Liver (tissue), 3 donors: ENCODE measurements around the gene INPP5F.

Experiments
- CTCF ChIP-seq: fragments of 150-350 bp; IDR thresholded peaks from 2 replicates; pipeline ENCODE4 v1.5.1; 2017; ENCODE audit warnings: improper control_type of control experiment, low read depth, low read length; ENCODE audit not compliant: missing input control
- MAX ChIP-seq: IDR thresholded peaks from 2 replicates; pipeline ENCODE4 v1.6.1; 2016; ENCODE audit warnings: antibody characterized with exemption
- TAF1 ChIP-seq: conservative IDR thresholded peaks from 2 replicates; pipeline ENCODE4 v1.6.1; 2016; ENCODE audit warnings: antibody characterized with exemption, mild to moderate bottlenecking
- TF ChIP-seq, protein P1 (sequence below): IDR thresholded peaks from 2 replicates; pipeline ENCODE4 v1.6.1; 2016; ENCODE audit warnings: antibody characterized with exemption
- TF ChIP-seq, protein P2 (sequence below): IDR thresholded peaks from 2 replicates; pipeline ENCODE4 v1.6.1; 2016; ENCODE audit warnings: antibody characterized with exemption
- TF ChIP-seq, protein P3 (sequence below): IDR thresholded peaks from 2 replicates; pipeline ENCODE4 v1.6.1; 2016; ENCODE audit warnings: antibody characterized with exemption, mild to moderate bottlenecking
- donor health status: healthy.
- donor health status: healthy.

GRCh38 chr10:119865699-119866240 is 139.9 kb downstream of the INPP5F start:
- TF ChIP-seq TAF1 = no peak
- TF ChIP-seq MAX = no peak
- no peak for TF ChIP-seq CTCF
- TF ChIP-seq, protein P1, sequence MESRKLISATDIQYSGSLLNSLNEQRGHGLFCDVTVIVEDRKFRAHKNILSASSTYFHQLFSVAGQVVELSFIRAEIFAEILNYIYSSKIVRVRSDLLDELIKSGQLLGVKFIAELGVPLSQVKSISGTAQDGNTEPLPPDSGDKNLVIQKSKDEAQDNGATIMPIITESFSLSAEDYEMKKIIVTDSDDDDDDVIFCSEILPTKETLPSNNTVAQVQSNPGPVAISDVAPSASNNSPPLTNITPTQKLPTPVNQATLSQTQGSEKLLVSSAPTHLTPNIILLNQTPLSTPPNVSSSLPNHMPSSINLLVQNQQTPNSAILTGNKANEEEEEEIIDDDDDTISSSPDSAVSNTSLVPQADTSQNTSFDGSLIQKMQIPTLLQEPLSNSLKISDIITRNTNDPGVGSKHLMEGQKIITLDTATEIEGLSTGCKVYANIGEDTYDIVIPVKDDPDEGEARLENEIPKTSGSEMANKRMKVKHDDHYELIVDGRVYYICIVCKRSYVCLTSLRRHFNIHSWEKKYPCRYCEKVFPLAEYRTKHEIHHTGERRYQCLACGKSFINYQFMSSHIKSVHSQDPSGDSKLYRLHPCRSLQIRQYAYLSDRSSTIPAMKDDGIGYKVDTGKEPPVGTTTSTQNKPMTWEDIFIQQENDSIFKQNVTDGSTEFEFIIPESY = no peak
- TF ChIP-seq, protein P2, sequence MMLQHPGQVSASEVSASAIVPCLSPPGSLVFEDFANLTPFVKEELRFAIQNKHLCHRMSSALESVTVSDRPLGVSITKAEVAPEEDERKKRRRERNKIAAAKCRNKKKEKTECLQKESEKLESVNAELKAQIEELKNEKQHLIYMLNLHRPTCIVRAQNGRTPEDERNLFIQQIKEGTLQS = no peak
- TF ChIP-seq, protein P3, sequence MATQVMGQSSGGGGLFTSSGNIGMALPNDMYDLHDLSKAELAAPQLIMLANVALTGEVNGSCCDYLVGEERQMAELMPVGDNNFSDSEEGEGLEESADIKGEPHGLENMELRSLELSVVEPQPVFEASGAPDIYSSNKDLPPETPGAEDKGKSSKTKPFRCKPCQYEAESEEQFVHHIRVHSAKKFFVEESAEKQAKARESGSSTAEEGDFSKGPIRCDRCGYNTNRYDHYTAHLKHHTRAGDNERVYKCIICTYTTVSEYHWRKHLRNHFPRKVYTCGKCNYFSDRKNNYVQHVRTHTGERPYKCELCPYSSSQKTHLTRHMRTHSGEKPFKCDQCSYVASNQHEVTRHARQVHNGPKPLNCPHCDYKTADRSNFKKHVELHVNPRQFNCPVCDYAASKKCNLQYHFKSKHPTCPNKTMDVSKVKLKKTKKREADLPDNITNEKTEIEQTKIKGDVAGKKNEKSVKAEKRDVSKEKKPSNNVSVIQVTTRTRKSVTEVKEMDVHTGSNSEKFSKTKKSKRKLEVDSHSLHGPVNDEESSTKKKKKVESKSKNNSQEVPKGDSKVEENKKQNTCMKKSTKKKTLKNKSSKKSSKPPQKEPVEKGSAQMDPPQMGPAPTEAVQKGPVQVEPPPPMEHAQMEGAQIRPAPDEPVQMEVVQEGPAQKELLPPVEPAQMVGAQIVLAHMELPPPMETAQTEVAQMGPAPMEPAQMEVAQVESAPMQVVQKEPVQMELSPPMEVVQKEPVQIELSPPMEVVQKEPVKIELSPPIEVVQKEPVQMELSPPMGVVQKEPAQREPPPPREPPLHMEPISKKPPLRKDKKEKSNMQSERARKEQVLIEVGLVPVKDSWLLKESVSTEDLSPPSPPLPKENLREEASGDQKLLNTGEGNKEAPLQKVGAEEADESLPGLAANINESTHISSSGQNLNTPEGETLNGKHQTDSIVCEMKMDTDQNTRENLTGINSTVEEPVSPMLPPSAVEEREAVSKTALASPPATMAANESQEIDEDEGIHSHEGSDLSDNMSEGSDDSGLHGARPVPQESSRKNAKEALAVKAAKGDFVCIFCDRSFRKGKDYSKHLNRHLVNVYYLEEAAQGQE = no peak
